Measurements from ENCODE around the gene COMMD10. TPM values are rescaled to one million over a fixed set of nuclear protein-coding genes. Genes with fewer than 3 reads are reported as not detected.

Gene COMMD10
- total and polyA plus RNA-seq, 4 experiments from 2014 or later = 31.4 to 54.3 (median 35.2) TPM

- Mint-ChIP-seq H3K36me3 (no peaks in the 10 kb centered on the region), H3K27ac (no peak overlapping the region), H3K4me1 (no peaks in the 10 kb centered on the region), H3K4me3 (no peak overlapping the region), H3K9me3 (peaks cover 0 to 2% (median 0%) of the 10 kb centered on the region in 8 donors), H3K27me3 (peaks cover 12 to 15% of the 10 kb centered on the region in 2 donors)
- no peaks in the 10 kb centered on the region for H3K36me3 ChIP-seq (ENCODE audit: insufficient read depth, low read length)
- H3K4me3 ChIP-seq (ENCODE audit: low read length in 2 of 2) = no peak overlapping the region
- H3K27ac ChIP-seq (ENCODE audit: low read depth, low read length) = no peak overlapping the region
- no peaks in the 10 kb centered on the region for H3K27me3 ChIP-seq (ENCODE audit: insufficient read depth, low read length)
- ChIA-PET POLR2A (ENCODE audit: partially characterized antibody) (no interaction called here), CTCF (ENCODE audit: partially characterized antibody) (no interaction called here)
- intact Hi-C loops (cut with micrococcal nuclease) = no loop called here
- no peak for DNase-seq
- no peaks in the 10 kb centered on the region for H3K9me3 ChIP-seq (ENCODE audit: control insufficient read depth in 1 of 2, low read length in 2 of 2)
- no peaks in the 10 kb centered on the region for H3K4me1 ChIP-seq (ENCODE audit: insufficient read depth, low read length)
These were observed 38.6 kb upstream of the COMMD10 start for GRCh38 chr5:116046261-116046660.

- no peak overlapping the region for H3K4me3 ChIP-seq (ENCODE audit: low read length in 2 of 2)
- H3K27ac Mint-ChIP-seq = no peak overlapping the region
- H3K4me3 Mint-ChIP-seq = no peak overlapping the region
- H3K4me1 Mint-ChIP-seq = no peaks in the 10 kb centered on the region
- intact Hi-C loops (cut with micrococcal nuclease) = no loop called here
- peaks cover 12% of the 10 kb centered on the region in 2 donors for H3K27me3 Mint-ChIP-seq
- DNase-seq = no peak
- ChIA-PET CTCF (ENCODE audit: partially characterized antibody) (no interaction called here), POLR2A (ENCODE audit: partially characterized antibody) (no interaction called here)
- H3K27me3 ChIP-seq (ENCODE audit: insufficient read depth, low read length) = no peaks in the 10 kb centered on the region
- H3K9me3 ChIP-seq (ENCODE audit: control insufficient read depth in 1 of 2, low read length in 2 of 2) = no peaks in the 10 kb centered on the region
- no peaks in the 10 kb centered on the region for H3K36me3 ChIP-seq (ENCODE audit: insufficient read depth, low read length)
- H3K9me3 Mint-ChIP-seq = no peaks in the 10 kb centered on the region
- H3K27ac ChIP-seq (ENCODE audit: low read depth, low read length) = no peak overlapping the region
- no peaks in the 10 kb centered on the region for H3K36me3 Mint-ChIP-seq
- H3K4me1 ChIP-seq (ENCODE audit: insufficient read depth, low read length) = no peaks in the 10 kb centered on the region
These were observed 38.0 kb upstream of the COMMD10 start for GRCh38 chr5:116046823-116047222.

GRCh38 chr5:116058346-116058936, 26.4 kb upstream of the COMMD10 start:
- no peaks in the 10 kb centered on the region for H3K9me3 ChIP-seq (ENCODE audit: control insufficient read depth in 1 of 2, low read length in 2 of 2)
- intact Hi-C loops (cut with micrococcal nuclease) = no loop called here
- H3K4me3 ChIP-seq (ENCODE audit: low read length in 2 of 2) = no peak overlapping the region
- H3K4me1 ChIP-seq (ENCODE audit: insufficient read depth, low read length) = no peaks in the 10 kb centered on the region
- H3K36me3 ChIP-seq (ENCODE audit: insufficient read depth, low read length) = no peaks in the 10 kb centered on the region
- Mint-ChIP-seq H3K27me3 (peaks cover 5 to 14% of the 10 kb centered on the region in 2 donors), H3K27ac (no peak overlapping the region), H3K4me3 (no peak overlapping the region), H3K9me3 (peaks cover 0 to 7% (median 0%) of the 10 kb centered on the region in 8 donors), H3K4me1 (no peaks in the 10 kb centered on the region), H3K36me3 (no peaks in the 10 kb centered on the region)
- CTCF ChIA-PET (ENCODE audit: partially characterized antibody) = interaction anchor here (0.5 to 1.4 kb wide), 2 partner anchors 11 to 408 kb away, joined by 3 to 9 read pairs; no protein-coding TSS in a partner anchor
- H3K27me3 ChIP-seq (ENCODE audit: insufficient read depth, low read length) = no peaks in the 10 kb centered on the region
- no peak for DNase-seq
- H3K27ac ChIP-seq (ENCODE audit: low read depth, low read length) = no peak overlapping the region
- POLR2A ChIA-PET (ENCODE audit: partially characterized antibody) = no interaction called here

GRCh38 chr5:116062352-116062751, 22.5 kb upstream of the COMMD10 start:
- peaks cover 15 to 27% of the 10 kb centered on the region in 2 donors for H3K27me3 Mint-ChIP-seq
- CTCF ChIA-PET (ENCODE audit: partially characterized antibody) = no interaction called here
- peaks cover 9% of the 10 kb centered on the region for H3K27me3 ChIP-seq (ENCODE audit: insufficient read depth, low read length)

GRCh38 chr5:116063950-116064349, 20.9 kb upstream of the COMMD10 start:
- Mint-ChIP-seq H3K9me3 (no peaks in the 10 kb centered on the region), H3K4me3 (no peak overlapping the region), H3K4me1 (no peaks in the 10 kb centered on the region), H3K27ac (no peak overlapping the region), H3K36me3 (no peaks in the 10 kb centered on the region), H3K27me3 (peaks cover 13 to 20% of the 10 kb centered on the region in 2 donors)
- Histone ChIP-seq H3K27ac (ENCODE audit: low read depth, low read length) (no peak overlapping the region), H3K27me3 (ENCODE audit: insufficient read depth, low read length) (peaks cover 13% of the 10 kb centered on the region), H3K36me3 (ENCODE audit: insufficient read depth, low read length) (no peaks in the 10 kb centered on the region), H3K4me1 (ENCODE audit: insufficient read depth, low read length) (no peaks in the 10 kb centered on the region), H3K9me3 (ENCODE audit: control insufficient read depth in 1 of 2, low read length in 2 of 2) (no peaks in the 10 kb centered on the region), H3K4me3 (ENCODE audit: low read length in 2 of 2) (no peak overlapping the region)
- DNase-seq = no peak
- intact Hi-C loops (cut with micrococcal nuclease) = no loop called here
- POLR2A ChIA-PET (ENCODE audit: partially characterized antibody) = no interaction called here
- CTCF ChIA-PET (ENCODE audit: partially characterized antibody) = interaction anchor here (0.7 kb wide), 1 partner anchor 433 kb away, joined by 3 read pairs; no protein-coding TSS in a partner anchor

More at GRCh38 chr5:116062352-116062751, 22.5 kb upstream of the COMMD10 start:
- Histone ChIP-seq H3K9me3 (ENCODE audit: control insufficient read depth in 1 of 2, low read length in 2 of 2) (no peaks in the 10 kb centered on the region), H3K27ac (ENCODE audit: low read depth, low read length) (no peak overlapping the region), H3K4me3 (ENCODE audit: low read length in 2 of 2) (no peak overlapping the region), H3K4me1 (ENCODE audit: insufficient read depth, low read length) (no peaks in the 10 kb centered on the region), H3K36me3 (ENCODE audit: insufficient read depth, low read length) (no peaks in the 10 kb centered on the region)
- Mint-ChIP-seq H3K4me1 (no peaks in the 10 kb centered on the region), H3K27ac (no peak overlapping the region), H3K4me3 (no peak overlapping the region), H3K9me3 (no peaks in the 10 kb centered on the region), H3K36me3 (no peaks in the 10 kb centered on the region)
- DNase-seq = no peak
- intact Hi-C loops (cut with micrococcal nuclease) = no loop called here
- POLR2A ChIA-PET (ENCODE audit: partially characterized antibody) = no interaction called here

- H3K36me3 Mint-ChIP-seq = no peaks in the 10 kb centered on the region
- H3K9me3 Mint-ChIP-seq = no peaks in the 10 kb centered on the region
- H3K9me3 ChIP-seq (ENCODE audit: control insufficient read depth in 1 of 2, low read length in 2 of 2) = no peaks in the 10 kb centered on the region
- peak in 4 of 5 donors; percentile 32 to 46 (median 34) for DNase-seq
- peaks cover 16 to 22% of the 10 kb centered on the region in 2 donors for H3K27me3 Mint-ChIP-seq
- H3K4me1 Mint-ChIP-seq = no peaks in the 10 kb centered on the region
- CTCF ChIA-PET (ENCODE audit: partially characterized antibody) = interaction anchor here (0.7 to 3.0 kb wide), 16 partner anchors 8 to 760 kb away, joined by 3 to 26 read pairs (median 4); partner anchors contain the start of gene COMMD10
- intact Hi-C loops (cut with micrococcal nuclease) = loop anchor here (1.0 to 5.0 kb wide), 3 partner anchors 231 to 759 kb away; no protein-coding TSS in a partner anchor
- POLR2A ChIA-PET (ENCODE audit: partially characterized antibody) = no interaction called here
- H3K4me1 ChIP-seq (ENCODE audit: insufficient read depth, low read length) = no peaks in the 10 kb centered on the region
- no peak overlapping the region for H3K4me3 Mint-ChIP-seq
- H3K27me3 ChIP-seq (ENCODE audit: insufficient read depth, low read length) = peaks cover 13% of the 10 kb centered on the region
- H3K36me3 ChIP-seq (ENCODE audit: insufficient read depth, low read length) = no peaks in the 10 kb centered on the region
- no peak overlapping the region for H3K27ac ChIP-seq (ENCODE audit: low read depth, low read length)
- no peak overlapping the region for H3K27ac Mint-ChIP-seq
- no peak overlapping the region for H3K4me3 ChIP-seq (ENCODE audit: low read length in 2 of 2)
These were observed 16.7 kb upstream of the COMMD10 start for GRCh38 chr5:116068028-116068632.

- no peak overlapping the region for H3K4me3 Mint-ChIP-seq
- peaks cover 13 to 21% of the 10 kb centered on the region in 2 donors for H3K27me3 Mint-ChIP-seq
These were observed 13.6 kb upstream of the COMMD10 start for GRCh38 chr5:116071211-116071610.

More at GRCh38 chr5:116071211-116071610, 13.6 kb upstream of the COMMD10 start:
- no peaks in the 10 kb centered on the region for H3K4me1 ChIP-seq (ENCODE audit: insufficient read depth, low read length)
- ChIA-PET POLR2A (ENCODE audit: partially characterized antibody) (no interaction called here), CTCF (ENCODE audit: partially characterized antibody) (no interaction called here)
- H3K36me3 ChIP-seq (ENCODE audit: insufficient read depth, low read length) = no peaks in the 10 kb centered on the region
- Mint-ChIP-seq H3K36me3 (no peaks in the 10 kb centered on the region), H3K4me1 (peaks cover 0 to under 1% (median 0%) of the 10 kb centered on the region in 4 donors), H3K27ac (no peak overlapping the region), H3K9me3 (peaks cover 0 to under 1% (median 0%) of the 10 kb centered on the region in 8 donors)
- DNase-seq = no peak
- H3K9me3 ChIP-seq (ENCODE audit: control insufficient read depth in 1 of 2, low read length in 2 of 2) = no peaks in the 10 kb centered on the region
- H3K27ac ChIP-seq (ENCODE audit: low read depth, low read length) = no peak overlapping the region
- intact Hi-C loops (cut with micrococcal nuclease) = no loop called here
- no peak overlapping the region for H3K4me3 ChIP-seq (ENCODE audit: low read length in 2 of 2)
- peaks cover 12% of the 10 kb centered on the region for H3K27me3 ChIP-seq (ENCODE audit: insufficient read depth, low read length)

Data from CD4-positive, alpha-beta memory T cell (primary cell).